ENCODE measurements around the gene H2AZ2. TPM values are rescaled to one million over a fixed set of nuclear protein-coding genes. Genes with fewer than 3 reads are reported as not detected.
"Not testable (repeated sequence)": the region's sequence is repeated elsewhere in the genome, so short reads cannot be mapped to it uniquely, and the experiment has no call there.

H2AZ2 gene
- total RNA-seq, 3 donors from 2014 or later, result 126 to 242 (median 158) TPM

DNA sequence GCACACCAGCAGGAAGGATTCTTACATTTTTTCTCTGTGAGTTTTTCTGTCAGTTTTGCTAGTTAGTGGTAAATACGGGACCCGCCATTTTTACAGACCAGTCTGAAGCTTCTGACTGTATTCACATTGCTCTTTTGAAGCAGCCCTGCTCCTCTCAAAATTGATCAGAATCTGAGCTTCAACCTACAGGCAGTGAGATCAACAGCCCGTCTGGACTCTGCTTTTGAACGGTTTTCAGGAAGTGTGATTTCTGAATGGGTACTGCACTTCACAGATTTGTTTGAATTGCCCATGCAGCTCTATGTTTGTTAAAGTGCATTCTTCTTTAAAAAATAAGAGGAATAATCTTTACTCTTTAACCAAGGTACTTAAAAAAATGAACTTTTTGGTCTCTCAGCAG lies 28.5 kb upstream of the H2AZ2 start:
- no peak for ATAC-seq
- intact Hi-C loops (cut with DNase I, micrococcal nuclease), result no loop called here

GRCh38 chr7:44875241-44875640 lies 27.4 kb upstream of the H2AZ2 start:
- H3K4me3 ChIP-seq, result no peak overlapping the region
- peaks cover 4% of the 10 kb centered on the region for H3K4me1 ChIP-seq (ENCODE audit: low read depth)
- DNase-seq (no peak), ATAC-seq (no peak)
- TF ChIP-seq, protein P1, sequence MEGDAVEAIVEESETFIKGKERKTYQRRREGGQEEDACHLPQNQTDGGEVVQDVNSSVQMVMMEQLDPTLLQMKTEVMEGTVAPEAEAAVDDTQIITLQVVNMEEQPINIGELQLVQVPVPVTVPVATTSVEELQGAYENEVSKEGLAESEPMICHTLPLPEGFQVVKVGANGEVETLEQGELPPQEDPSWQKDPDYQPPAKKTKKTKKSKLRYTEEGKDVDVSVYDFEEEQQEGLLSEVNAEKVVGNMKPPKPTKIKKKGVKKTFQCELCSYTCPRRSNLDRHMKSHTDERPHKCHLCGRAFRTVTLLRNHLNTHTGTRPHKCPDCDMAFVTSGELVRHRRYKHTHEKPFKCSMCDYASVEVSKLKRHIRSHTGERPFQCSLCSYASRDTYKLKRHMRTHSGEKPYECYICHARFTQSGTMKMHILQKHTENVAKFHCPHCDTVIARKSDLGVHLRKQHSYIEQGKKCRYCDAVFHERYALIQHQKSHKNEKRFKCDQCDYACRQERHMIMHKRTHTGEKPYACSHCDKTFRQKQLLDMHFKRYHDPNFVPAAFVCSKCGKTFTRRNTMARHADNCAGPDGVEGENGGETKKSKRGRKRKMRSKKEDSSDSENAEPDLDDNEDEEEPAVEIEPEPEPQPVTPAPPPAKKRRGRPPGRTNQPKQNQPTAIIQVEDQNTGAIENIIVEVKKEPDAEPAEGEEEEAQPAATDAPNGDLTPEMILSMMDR (IDR thresholded peaks at IDR 0.05), result no peak
- no peaks in the 10 kb centered on the region for H3K9me3 ChIP-seq
- H3K36me3 ChIP-seq (ENCODE audit: low read depth), result no peaks in the 10 kb centered on the region
- intact Hi-C loops (cut with DNase I, micrococcal nuclease), result no loop called here

More for the DNA sequence above, 28.5 kb upstream of the H2AZ2 start:
- Histone ChIP-seq H3K4me3 (no peak overlapping the region), H3K9me3 (no peaks in the 10 kb centered on the region), H3K36me3 (ENCODE audit: low read depth) (no peaks in the 10 kb centered on the region), H3K4me1 (ENCODE audit: low read depth) (peaks cover 13% of the 10 kb centered on the region)
- TF ChIP-seq, protein P1 (IDR thresholded peaks at IDR 0.05), result no peak
- DNase-seq, result no peak

DNA sequence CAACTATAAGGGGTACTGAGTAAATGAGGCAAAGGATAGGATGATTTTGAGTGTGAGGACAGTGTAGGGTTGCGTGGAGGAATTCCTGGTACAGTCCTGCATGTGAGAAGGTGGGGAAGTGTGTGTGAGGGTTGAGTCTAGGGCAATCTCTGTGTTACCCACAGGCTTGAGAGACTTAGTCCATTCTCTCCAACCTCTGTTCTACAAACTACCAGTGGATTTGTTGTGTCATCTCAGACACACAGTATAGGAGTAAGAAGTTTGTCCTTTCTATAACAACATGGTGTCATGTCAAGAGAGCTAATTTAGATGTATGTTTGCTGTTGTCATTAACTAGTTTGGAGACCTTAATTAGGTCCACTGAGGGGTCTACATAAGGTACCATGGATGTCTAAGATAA lies 24.9 kb upstream of the H2AZ2 start:
- no peaks in the 10 kb centered on the region for H3K36me3 ChIP-seq (ENCODE audit: low read depth)
- H3K4me3 ChIP-seq, result no peak overlapping the region
- TF ChIP-seq, protein P1 (IDR thresholded peaks at IDR 0.05), result no peak
- DNase-seq, result no peak
- no peaks in the 10 kb centered on the region for H3K4me1 ChIP-seq (ENCODE audit: low read depth)
- no peaks in the 10 kb centered on the region for H3K9me3 ChIP-seq
- ATAC-seq, result no peak
- intact Hi-C loops (cut with DNase I, micrococcal nuclease), result no loop called here

- H3K4me3 ChIP-seq; H3K36me3 ChIP-seq (ENCODE audit: low read depth); H3K9me3 ChIP-seq; DNase-seq; ATAC-seq; H3K4me1 ChIP-seq (ENCODE audit: low read depth); intact Hi-C loops (cut with DNase I, micrococcal nuclease): not testable (repeated sequence)
Measured at GRCh38 chr7:44871918-44872317, 24.0 kb upstream of the H2AZ2 start.

DNA sequence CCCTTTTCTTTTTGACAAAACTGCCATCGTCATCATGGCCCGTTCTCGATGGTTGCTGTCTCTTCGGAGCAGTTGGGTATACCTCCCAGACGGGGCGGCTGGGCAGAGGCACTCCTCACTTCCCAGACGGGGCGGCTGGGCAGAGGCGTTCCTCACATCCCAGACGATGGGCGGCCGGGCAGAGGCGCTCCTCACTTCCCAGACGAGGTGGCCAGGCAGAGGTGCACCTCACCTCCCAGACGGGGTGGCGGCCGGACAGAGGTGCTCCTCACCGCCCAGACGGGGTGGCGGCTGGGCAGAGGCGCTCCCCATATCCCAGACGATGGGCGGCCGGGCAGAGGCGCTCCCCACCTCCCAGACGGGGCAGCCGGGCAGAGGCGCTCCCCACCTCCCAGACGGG lies 22.9 kb upstream of the H2AZ2 start:
- intact Hi-C loops (cut with DNase I, micrococcal nuclease); DNase-seq; H3K9me3 ChIP-seq; H3K36me3 ChIP-seq (ENCODE audit: low read depth); H3K4me3 ChIP-seq; ATAC-seq; H3K4me1 ChIP-seq (ENCODE audit: low read depth): not testable (repeated sequence)

DNA sequence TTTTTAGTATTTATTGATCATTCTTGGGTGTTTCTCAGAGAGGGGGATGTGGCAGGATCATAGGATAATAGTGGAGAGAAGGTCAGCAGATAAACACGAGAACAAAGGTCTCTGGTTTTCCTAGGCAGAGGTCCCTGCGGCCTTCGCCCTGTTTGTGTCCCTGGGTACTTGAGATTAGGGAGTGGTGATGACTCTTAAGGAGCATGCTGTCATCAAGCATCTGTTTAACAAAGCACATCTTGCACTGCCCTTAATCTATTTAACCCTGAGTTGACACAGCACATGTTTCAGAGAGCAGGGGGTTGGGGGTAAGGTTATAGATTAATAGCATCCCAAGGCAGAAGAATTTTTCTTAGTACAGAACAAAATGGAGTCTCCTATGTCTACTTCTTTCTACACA lies 22.4 kb upstream of the H2AZ2 start:
- H3K9me3 ChIP-seq; H3K36me3 ChIP-seq (ENCODE audit: low read depth); DNase-seq; H3K4me1 ChIP-seq (ENCODE audit: low read depth); intact Hi-C loops (cut with DNase I, micrococcal nuclease); H3K4me3 ChIP-seq; ATAC-seq: not testable (repeated sequence)

- DNase-seq, result no peak
- H3K9me3 ChIP-seq, result no peaks in the 10 kb centered on the region
Measured at GRCh38 chr7:44867073-44867995, 19.4 kb upstream of the H2AZ2 start.

GRCh38 chr7:44861949-44862348 lies 14.1 kb upstream of the H2AZ2 start:
- H3K9me3 ChIP-seq; intact Hi-C loops (cut with DNase I, micrococcal nuclease); H3K4me1 ChIP-seq (ENCODE audit: low read depth); DNase-seq; H3K4me3 ChIP-seq; H3K36me3 ChIP-seq (ENCODE audit: low read depth); ATAC-seq: not testable (repeated sequence)

More at GRCh38 chr7:44867073-44867995, 19.4 kb upstream of the H2AZ2 start:
- intact Hi-C loops (cut with DNase I, micrococcal nuclease), result no loop called here
- H3K4me3 ChIP-seq, result no peak overlapping the region
- TF ChIP-seq, protein P1 (IDR thresholded peaks at IDR 0.05), result no peak
- no peaks in the 10 kb centered on the region for H3K4me1 ChIP-seq (ENCODE audit: low read depth)
- no peak for ATAC-seq
- no peaks in the 10 kb centered on the region for H3K36me3 ChIP-seq (ENCODE audit: low read depth)

Measured in mucosa of descending colon (tissue), 3 donors.